ENCODE results near the gene CAMK4. TPM values are rescaled to one million over a fixed set of nuclear protein-coding genes. Genes with fewer than 3 reads are reported as not detected.

The CAMK4 gene
- total and polyA plus RNA-seq, 2 donors (not counting 3 experiments of a cell fraction or from before 2014, with no cell fraction given): 2.2 to 5.4 TPM

DNA sequence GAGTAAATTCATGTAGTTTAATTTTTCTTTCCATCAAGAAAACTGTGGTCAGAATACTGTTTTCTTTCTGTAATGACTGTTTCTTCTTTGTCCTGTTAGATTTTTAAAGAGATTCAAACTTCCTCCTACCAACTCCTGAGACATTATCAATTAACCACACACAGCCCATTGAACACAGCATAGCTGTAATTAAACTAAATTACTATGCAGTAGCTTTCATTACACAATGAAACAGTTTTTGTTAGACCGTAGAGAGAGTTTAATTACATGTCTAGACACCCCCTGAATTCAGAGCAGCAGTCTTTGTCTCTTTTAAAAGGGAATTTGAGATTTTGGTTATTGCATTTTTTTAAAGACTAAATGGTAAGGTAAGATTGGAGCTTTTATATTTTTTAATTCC is 210.6 kb downstream of the CAMK4 start:
- H3K4me3 ChIP-seq (replicated peaks in 1 of 3; ENCODE audit: insufficient read depth in 1 of 3, low read depth in 1 of 3, low read length in 3 of 3): no peak overlapping the region
- no peaks in the 10 kb centered on the region for H3K27me3 ChIP-seq (ENCODE audit: control insufficient read depth in 2 of 2, insufficient read depth in 2 of 2, low read length in 2 of 2)
- no peaks in the 10 kb centered on the region for H3K4me1 ChIP-seq (ENCODE audit: control insufficient read depth, extremely low read depth, insufficient read depth, low read length)
- H3K9ac ChIP-seq (replicated peaks; ENCODE audit: extremely low read depth, insufficient read depth, low read length): no peak overlapping the region
- DNase-seq (ENCODE audit: low read depth, low spot score) (no peak), FAIRE-seq (no peak)
- no peak overlapping the region for H3K4me2 ChIP-seq (ENCODE audit: insufficient read depth, low read length)
- dilution Hi-C loops (cut with MboI; ENCODE audit: extremely low pct_ligation_motif_present, low sequenced_read_pairs) (no loop called here), intact Hi-C loops (cut with micrococcal nuclease) (loop anchor here (5.0 kb wide), 1 partner anchor 117 kb away; no protein-coding TSS in a partner anchor)
- H3K9me1 ChIP-seq (replicated peaks; ENCODE audit: control insufficient read depth, extremely low read depth, insufficient read depth, low read length): no peaks in the 10 kb centered on the region
- TF ChIP-seq MYC (IDR thresholded peaks at IDR 0.05; ENCODE audit: low read depth, low read length) (no peak), MAX (IDR thresholded peaks at IDR 0.05; ENCODE audit: insufficient read depth, insufficient read length) (no peak), POLR2AphosphoS5 (IDR thresholded peaks at IDR 0.05; ENCODE audit: insufficient read depth, low read depth, low read length) (no peak)
- H3K36me3 ChIP-seq (ENCODE audit: control insufficient read depth in 2 of 2, extremely low read depth in 1 of 2, insufficient read depth in 2 of 2, low read length in 2 of 2): no peaks in the 10 kb centered on the region
- no TSS peak for BruUV-seq (replicated peaks)
- ChIA-PET POLR2A (no interaction called here), CTCF (no interaction called here)
- H3K9me3 ChIP-seq (replicated peaks; ENCODE audit: control insufficient read depth, insufficient read depth, low read length): no peaks in the 10 kb centered on the region
- no peak overlapping the region for H3K27ac ChIP-seq (ENCODE audit: insufficient read depth, low read depth, low read length)
- H2AFZ ChIP-seq (ENCODE audit: low read depth, low read length): no peak overlapping the region
- H3K79me2 ChIP-seq (ENCODE audit: control insufficient read depth, insufficient read depth, low read length): no peaks in the 10 kb centered on the region
- H4K20me1 ChIP-seq (replicated peaks; ENCODE audit: control insufficient read depth, extremely low read depth, insufficient read depth, low read length): no peaks in the 10 kb centered on the region

GRCh38 chr5:111439473-111440075 is 215.4 kb downstream of the CAMK4 start:
- no peaks in the 10 kb centered on the region for H3K9me1 ChIP-seq (replicated peaks; ENCODE audit: control insufficient read depth, extremely low read depth, insufficient read depth, low read length)
- dilution Hi-C loops (cut with MboI; ENCODE audit: extremely low pct_ligation_motif_present, low sequenced_read_pairs): no loop called here
- no peak overlapping the region for H2AFZ ChIP-seq (ENCODE audit: low read depth, low read length)
- H3K4me2 ChIP-seq (ENCODE audit: insufficient read depth, low read length): no peak overlapping the region
- no peaks in the 10 kb centered on the region for H3K27me3 ChIP-seq (ENCODE audit: control insufficient read depth in 2 of 2, insufficient read depth in 2 of 2, low read length in 2 of 2)
- no peak for DNase-seq (ENCODE audit: low read depth, low spot score)
- no peaks in the 10 kb centered on the region for H4K20me1 ChIP-seq (replicated peaks; ENCODE audit: control insufficient read depth, extremely low read depth, insufficient read depth, low read length)
- no peak for FAIRE-seq
- TF ChIP-seq JUN (IDR thresholded peaks at IDR 0.05; ENCODE audit: borderline replicate concordance, insufficient read depth, insufficient read length, low read depth) (no peak), CTCF (IDR thresholded peaks at IDR 0.05; ENCODE audit: extremely low read depth in 1 of 2, insufficient read depth in 1 of 2, low read depth in 1 of 2, low read length in 2 of 2) (no peak), FOS (IDR thresholded peaks at IDR 0.05; ENCODE audit: borderline replicate concordance, insufficient read depth, low read length) (no peak), GATA2 (IDR thresholded peaks at IDR 0.05; ENCODE audit: insufficient read depth, insufficient read length, low read depth, low read length) (no peak), POLR2A (IDR thresholded peaks at IDR 0.05; ENCODE audit: low read depth, low read length) (no peak), MYC (IDR thresholded peaks at IDR 0.05; ENCODE audit: low read depth, low read length) (no peak), POLR2AphosphoS5 (IDR thresholded peaks at IDR 0.05; ENCODE audit: insufficient read depth, low read depth, low read length) (no peak), EZH2 (IDR thresholded peaks at IDR 0.05; ENCODE audit: borderline replicate concordance, low read depth, low read length, severe bottlenecking) (no peak), MAX (IDR thresholded peaks at IDR 0.05; ENCODE audit: insufficient read depth, insufficient read length) (no peak)
- H3K27ac ChIP-seq (ENCODE audit: insufficient read depth, low read depth, low read length): no peak overlapping the region
- intact Hi-C loops (cut with micrococcal nuclease): no loop called here
- POLR2A ChIA-PET: no interaction called here
- H3K36me3 ChIP-seq (ENCODE audit: control insufficient read depth in 2 of 2, extremely low read depth in 1 of 2, insufficient read depth in 2 of 2, low read length in 2 of 2): no peaks in the 10 kb centered on the region
- no TSS peak for BruUV-seq (replicated peaks)
- H3K4me1 ChIP-seq (ENCODE audit: control insufficient read depth, extremely low read depth, insufficient read depth, low read length): no peaks in the 10 kb centered on the region
- H3K4me3 ChIP-seq (replicated peaks in 1 of 3; ENCODE audit: insufficient read depth in 1 of 3, low read depth in 1 of 3, low read length in 3 of 3): no peak overlapping the region
- H3K9ac ChIP-seq (replicated peaks; ENCODE audit: extremely low read depth, insufficient read depth, low read length): no peak overlapping the region
- CTCF ChIA-PET: no interaction called here
- no peaks in the 10 kb centered on the region for H3K79me2 ChIP-seq (ENCODE audit: control insufficient read depth, insufficient read depth, low read length)
- no peaks in the 10 kb centered on the region for H3K9me3 ChIP-seq (replicated peaks; ENCODE audit: control insufficient read depth, insufficient read depth, low read length)
